ENCODE results near the gene TMEM247.
A peak's percentile ranks its signal among the peaks of the same experiment; 100 is the strongest.

The TMEM247 gene

DNA sequence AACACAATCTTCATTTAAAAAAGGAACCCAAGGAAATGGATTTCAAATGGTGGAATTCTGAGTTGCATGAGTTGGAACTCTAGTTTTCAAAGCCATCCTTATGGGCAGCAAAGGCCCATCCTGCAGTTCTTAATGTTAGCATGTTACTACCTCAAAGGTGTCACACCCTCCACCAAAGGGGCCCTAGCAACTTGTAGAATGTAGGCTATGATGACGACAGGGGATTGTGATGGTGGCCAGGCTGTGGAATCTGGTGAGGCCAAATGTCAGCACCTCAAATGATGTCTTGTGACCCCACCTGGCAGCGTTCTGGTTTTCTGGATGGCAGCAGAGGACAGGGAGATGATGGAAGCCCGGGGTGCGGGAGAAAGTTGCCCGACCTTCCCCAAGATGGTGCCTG lies at the start of gene TMEM247:
Gene TMEM247, plus strand, starts transcription at position 301 of the 400 bp plus-strand sequence.
- intact Hi-C loops (cut with DNase I): no loop called here
- peak in 1 of 42 donors; percentile 6 for DNase-seq

GRCh38 chr2:46430413-46430812 lies 49.0 kb upstream of the TMEM247 start:
- DNase-seq: no peak
- intact Hi-C loops (cut with DNase I): no loop called here

DNA sequence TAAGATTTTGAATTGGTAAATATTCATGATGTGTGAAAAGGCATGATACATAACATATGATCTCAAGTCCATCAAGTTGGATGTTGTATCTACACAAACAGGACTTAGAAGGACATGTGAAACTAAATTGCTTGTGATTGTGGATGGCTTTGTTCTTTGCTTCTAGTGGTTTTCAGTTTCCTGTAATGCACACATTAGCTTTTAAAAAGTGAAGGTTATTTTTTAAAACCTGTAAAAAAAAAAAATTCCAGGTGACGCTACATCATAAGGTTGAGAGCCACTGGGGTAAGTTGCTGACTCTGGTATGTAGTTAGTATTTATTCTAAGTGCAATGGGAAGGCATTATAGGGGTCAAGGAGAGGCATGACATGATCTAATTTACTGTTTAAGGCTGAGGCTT lies 48.4 kb upstream of the TMEM247 start:
- no peak for DNase-seq
- intact Hi-C loops (cut with DNase I): no loop called here

- intact Hi-C loops (cut with DNase I): no loop called here
- DNase-seq: no peak
Observed at GRCh38 chr2:46431481-46432235, 47.7 kb upstream of the TMEM247 start.

DNA sequence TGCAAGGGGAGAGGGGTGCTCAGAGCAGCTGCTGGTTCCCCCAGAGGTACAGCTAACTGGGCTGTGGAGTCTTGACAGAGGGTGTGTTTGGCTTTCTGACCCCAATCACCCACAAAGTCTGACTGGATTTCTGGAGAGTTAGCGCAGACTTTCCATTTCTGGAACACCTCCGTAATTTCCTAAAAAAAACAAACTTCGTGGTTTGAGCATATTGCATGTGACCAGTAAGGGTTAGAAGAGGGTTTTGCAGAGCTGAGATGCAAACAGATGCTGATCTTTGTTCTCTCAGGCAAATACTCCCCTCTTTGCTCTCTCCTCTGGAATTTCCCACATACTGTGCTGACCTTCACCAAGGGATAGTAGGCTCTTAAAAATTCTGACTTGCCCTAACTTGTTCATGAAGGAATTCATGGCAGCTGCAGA lies 44.5 kb upstream of the TMEM247 start:
- no peak for DNase-seq
- intact Hi-C loops (cut with DNase I): no loop called here

DNA sequence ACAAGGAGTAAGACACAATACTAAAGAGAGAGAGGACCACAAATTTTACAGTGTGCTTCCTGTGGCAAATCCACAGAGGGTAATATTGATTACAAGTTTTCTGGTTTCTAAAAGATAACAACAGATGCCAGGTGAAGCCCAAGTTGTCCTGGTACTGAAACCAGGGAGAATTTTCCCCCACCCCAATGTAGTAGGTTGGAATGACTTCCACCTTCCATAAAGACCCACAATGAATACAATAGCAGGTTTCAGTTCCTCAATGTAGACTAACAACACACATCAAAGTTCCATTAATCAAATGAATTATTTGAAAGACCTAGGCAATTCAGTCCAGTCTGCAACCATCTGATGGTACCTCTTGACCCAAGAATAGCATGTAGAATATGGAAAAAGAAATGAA lies 44.0 kb upstream of the TMEM247 start:
- no peak for DNase-seq
- intact Hi-C loops (cut with DNase I): no loop called here

DNA sequence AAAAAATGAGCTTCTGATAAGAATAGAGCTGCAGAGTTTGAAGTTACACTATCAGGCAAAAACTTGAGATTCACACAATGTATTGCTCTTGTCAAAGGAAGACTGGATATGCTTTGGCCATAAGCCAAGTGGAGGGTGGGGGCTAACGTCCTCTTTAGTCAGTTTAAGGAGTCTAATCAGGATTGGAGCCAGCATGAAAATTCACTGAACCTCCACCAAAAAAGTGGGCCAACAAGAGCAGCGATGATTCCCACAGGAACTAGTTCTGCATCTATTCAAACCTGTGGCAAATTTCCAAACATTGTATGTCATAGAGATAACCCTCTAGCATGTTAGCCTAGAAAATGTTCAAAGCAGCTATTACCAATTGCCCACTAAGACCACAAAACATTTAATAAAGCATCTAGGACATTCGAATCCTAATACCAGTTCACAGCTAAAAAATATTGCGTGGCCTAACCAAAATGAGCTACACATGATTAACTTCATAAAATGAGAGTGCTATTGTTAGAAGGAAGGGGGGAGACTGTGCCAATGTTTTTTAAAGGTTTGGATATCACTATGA lies 43.5 kb upstream of the TMEM247 start:
- DNase-seq: no peak
- intact Hi-C loops (cut with DNase I): no loop called here

DNA sequence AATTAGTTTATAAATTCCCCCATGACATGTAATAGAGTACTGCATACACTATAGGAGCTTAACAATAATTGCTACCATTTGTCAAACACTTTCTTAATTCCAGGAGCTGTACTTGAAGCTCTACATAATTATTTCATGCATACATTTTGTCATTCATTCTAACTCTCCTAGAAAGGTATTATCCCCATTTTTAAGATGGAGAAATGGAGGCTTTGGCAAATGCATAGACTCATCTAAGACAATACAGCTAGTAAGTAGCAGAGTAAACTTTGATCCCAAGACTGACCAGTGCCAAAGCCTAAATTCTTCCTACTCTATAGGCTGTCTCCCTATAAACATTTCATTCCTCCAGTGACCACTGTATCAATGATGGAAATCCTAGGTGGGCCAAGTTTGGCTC lies 42.6 kb upstream of the TMEM247 start:
- no peak for DNase-seq
- intact Hi-C loops (cut with DNase I): no loop called here

DNA sequence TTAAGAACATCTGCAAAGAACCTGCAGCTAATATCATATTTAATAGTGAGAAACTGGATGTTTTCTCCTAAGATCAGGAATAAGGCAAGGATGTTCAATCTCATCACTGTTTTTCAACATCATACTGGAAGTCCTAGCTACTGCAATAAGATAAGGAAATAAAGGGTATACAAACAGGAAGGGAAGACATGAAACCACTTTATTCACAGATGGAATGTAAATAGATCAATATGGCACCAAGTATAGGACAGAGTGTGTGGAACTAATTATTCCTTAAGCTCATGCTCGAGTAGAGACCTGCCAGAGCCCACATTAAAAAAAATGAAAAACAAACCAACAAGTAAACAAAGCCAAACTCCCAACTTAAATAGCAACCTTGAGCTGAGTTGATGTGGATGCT lies 41.3 kb upstream of the TMEM247 start:
- DNase-seq: no peak
- intact Hi-C loops (cut with DNase I): no loop called here

DNA sequence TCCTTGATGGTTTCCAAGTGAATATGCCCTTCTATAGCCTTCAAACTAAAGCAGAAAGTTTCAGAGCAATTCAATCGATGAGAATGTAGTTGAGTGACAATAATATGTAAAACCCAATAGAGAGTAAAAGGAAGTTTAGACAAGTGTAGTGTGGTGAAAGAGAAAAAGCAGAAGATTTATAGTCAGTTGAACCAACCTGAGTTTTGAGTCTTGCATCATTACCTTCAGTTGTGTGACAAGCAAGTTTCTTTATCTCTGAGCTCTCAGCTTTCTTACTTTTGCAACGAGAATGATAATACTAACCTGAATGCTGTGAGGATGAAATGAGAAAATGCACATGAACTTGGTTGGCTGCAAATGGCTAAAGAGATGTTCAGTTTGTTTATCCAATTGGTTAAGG lies 40.6 kb upstream of the TMEM247 start:
- intact Hi-C loops (cut with DNase I): no loop called here
- DNase-seq: no peak

- intact Hi-C loops (cut with DNase I): no loop called here
- no peak for DNase-seq
Observed at GRCh38 chr2:46439582-46439981, 39.8 kb upstream of the TMEM247 start.

DNA sequence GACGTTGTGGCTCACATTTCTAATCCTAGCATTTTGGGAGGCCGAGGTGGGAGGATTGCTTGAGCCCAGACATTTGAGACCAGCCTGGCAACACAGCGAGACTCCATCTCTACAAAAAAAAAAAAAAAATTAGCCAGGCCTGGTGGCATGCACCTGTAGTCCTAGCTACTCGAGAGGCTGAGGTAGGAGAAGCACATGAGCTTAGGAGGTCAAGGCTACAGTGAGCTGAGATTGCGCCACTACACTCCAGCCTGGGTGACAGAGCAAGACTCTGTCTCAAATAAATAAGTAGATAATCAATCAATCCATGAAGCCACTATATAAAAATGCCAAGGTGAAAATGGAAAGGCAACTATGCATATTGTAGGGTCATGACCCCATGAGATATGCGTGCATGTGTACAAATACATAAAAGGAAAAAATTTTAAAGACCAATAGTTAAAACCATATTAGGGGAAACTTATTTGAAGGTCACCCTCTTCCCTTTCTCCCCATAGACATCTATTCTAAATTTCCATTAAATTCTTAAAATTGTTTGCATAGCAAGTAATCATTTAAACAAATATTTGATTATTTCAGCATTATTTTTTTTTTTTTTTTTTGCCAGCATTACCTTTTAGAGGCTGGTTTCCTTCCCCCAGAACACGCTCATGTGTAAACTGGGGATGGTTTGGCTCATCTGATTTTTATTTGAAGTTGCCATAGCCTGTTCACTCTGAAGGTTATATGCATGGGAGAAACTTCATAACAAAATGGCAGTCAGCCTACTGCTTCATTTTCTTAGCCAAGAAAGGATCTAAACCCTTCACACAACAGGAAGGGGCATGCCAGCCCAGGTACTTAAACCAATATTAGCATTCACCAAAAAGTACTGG lies 37.3 kb upstream of the TMEM247 start:
- no peak for DNase-seq
- intact Hi-C loops (cut with DNase I): no loop called here

DNA sequence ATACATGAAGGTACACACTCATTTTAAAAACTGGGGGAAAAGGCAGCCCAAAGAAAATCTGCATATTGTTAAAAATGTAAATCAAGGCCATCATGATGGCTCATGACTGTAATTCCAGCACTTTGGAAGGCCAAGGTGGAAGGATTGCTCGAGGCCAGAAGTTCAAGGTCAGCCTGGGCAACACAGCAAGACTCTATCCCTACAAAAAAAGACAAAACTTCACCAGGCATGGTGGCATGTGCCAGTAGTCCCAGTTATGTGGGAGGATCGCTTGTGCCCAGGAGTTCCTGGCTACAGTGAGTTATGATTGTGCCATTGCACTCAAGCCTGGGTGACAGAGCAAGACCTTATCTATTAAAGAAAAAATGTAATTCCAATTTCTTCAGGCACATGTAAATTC lies 34.6 kb upstream of the TMEM247 start:
- intact Hi-C loops (cut with DNase I): no loop called here
- DNase-seq: no peak

GRCh38 chr2:46445556-46445955 lies 33.8 kb upstream of the TMEM247 start:
- intact Hi-C loops (cut with DNase I): no loop called here
- DNase-seq: no peak

- intact Hi-C loops (cut with DNase I): no loop called here
- no peak for DNase-seq
Observed at GRCh38 chr2:46446871-46447568, 32.3 kb upstream of the TMEM247 start.

DNA sequence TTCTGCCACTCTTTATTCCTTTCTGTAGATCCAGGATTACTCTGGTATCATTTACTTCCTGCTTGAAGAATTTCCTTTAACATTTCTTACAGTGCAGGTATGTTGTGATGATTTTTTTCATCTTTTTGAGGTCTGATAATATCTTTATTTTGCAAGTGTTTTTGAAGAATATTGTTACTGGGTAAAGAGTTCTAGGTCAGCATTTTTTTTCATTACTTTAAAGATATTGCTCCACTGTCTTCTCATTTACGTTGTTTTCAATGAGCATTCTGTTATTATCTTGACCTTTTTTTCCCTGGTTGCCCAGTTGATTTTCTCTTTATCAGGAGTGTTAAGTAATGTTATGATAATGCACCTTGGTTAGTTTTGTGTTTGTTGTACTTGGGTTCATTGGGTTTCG lies 31.7 kb upstream of the TMEM247 start:
- no peak for DNase-seq
- intact Hi-C loops (cut with DNase I): no loop called here

- no peak for DNase-seq
- intact Hi-C loops (cut with DNase I): no loop called here
Observed at GRCh38 chr2:46448111-46448510, 31.3 kb upstream of the TMEM247 start.

DNA sequence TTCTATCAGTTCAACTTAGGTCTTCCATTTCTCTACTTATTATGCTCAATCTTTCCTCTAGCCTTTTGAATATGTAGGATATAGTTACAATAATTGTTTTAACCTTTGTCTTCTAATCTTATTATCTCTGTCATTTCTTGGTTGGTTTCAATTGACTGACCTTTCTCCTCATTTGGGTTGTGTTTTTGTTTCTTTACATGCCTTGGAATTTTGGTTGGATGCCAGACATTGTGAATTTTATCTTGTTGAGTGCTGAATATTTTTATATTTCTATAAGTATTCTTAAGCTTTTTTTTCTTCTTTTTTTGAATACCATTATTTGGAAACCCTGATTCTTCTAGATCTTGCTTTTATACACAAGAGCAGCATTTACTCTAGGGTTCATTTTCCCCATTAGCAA lies 30.7 kb upstream of the TMEM247 start:
- intact Hi-C loops (cut with DNase I): no loop called here
- DNase-seq: no peak

DNA sequence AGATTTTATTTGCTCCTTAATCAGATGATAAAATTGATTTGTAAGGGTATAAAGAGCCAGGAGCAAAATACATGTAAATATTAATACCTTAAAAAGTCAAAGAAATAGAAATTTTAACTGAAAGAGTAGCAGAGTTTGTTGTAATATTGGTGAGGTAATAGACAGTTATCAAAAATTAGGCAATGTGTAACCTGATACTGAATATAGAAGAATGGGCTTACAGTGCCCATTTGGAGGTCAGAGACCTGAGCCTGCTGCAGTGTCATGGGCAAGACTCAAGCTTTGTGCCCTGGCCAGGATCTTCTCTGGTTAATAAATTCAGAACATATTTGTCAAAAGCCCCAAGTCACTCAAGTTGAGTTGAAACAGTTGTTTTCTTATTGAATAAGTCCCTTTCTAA lies 29.7 kb upstream of the TMEM247 start:
- no peak for DNase-seq
- intact Hi-C loops (cut with DNase I): loop anchor here (10.0 kb wide), 1 partner anchor 65 kb away; no protein-coding TSS in a partner anchor
